Thyroid gland (tissue), 4 donors: ENCODE measurements around the gene EIF5.

ENCODE experiments used
- CTCF ChIP-seq, 6 experiments: fragments of 200-600 bp in 3 of 6; fragments of 450-650 bp in 3 of 6; sonication (generic) in 3 of 6; IDR thresholded peaks; one replicate each; pipeline ENCODE4 v1.5.1; 2016 to 2019; ENCODE audit warnings: antibody characterized with exemption in 6 of 6, mild to moderate bottlenecking in 2 of 6, inconsistent platforms in 1 of 6, moderate library complexity in 1 of 6
- POLR2A ChIP-seq, 2 donors: fragments of 450-650 bp; IDR thresholded peaks; one replicate each; pipeline ENCODE4 v1.6.1; 2017; ENCODE audit warnings: antibody characterized with exemption in 2 of 2, mild to moderate bottlenecking in 2 of 2, moderate library complexity in 1 of 2

GRCh38 chr14:103354141-103354540 lies 20.1 kb downstream of the EIF5 start:
- TF ChIP-seq CTCF (IDR thresholded peaks at IDR 0.05) (no peak), POLR2A (IDR thresholded peaks at IDR 0.05) (no peak)
